Activated T-helper 17 cell treated with anti-CD3 and anti-CD28 coated beads, Interleukin-2, amount 50 U/mL, for 72 hours (primary cell): ENCODE data around the gene PLB1. TPM values are rescaled to one million over a fixed set of nuclear protein-coding genes. Genes with fewer than 3 reads are reported as not detected.
A peak's percentile ranks its signal among the peaks of the same experiment; 100 is the strongest.

ENCODE experiments used
- ATAC-seq: fragments of 150-1000 bp; cut with Tn5 transposase; replicated peaks from 2 replicates; pipeline ENCODE4 v1.10.0; 2021; ENCODE audit warnings: mild to moderate bottlenecking, moderate library complexity
- H3K27ac Mint-ChIP-seq: one replicate; pipeline ENCODE4 v1.8.0; 2022; ENCODE audit warnings: mixed read lengths
- H3K27me3 Mint-ChIP-seq: one replicate; pipeline ENCODE4 v1.8.0; 2022; ENCODE audit warnings: mixed read lengths
- H3K36me3 Mint-ChIP-seq: one replicate; pipeline ENCODE4 v1.8.0; 2022; ENCODE audit warnings: low read depth, mild to moderate bottlenecking, mixed read lengths
- H3K4me1 Mint-ChIP-seq: one replicate; pipeline ENCODE4 v1.8.0; 2022; ENCODE audit warnings: mixed read lengths
- H3K4me3 Mint-ChIP-seq: one replicate; pipeline ENCODE4 v1.8.0; 2022; ENCODE audit warnings: mild to moderate bottlenecking, mixed read lengths
- H3K9me3 Mint-ChIP-seq: one replicate; pipeline ENCODE4 v1.8.0; 2022; ENCODE audit warnings: mixed read lengths
- total RNA-seq, 2 donors: library from RNA; stranded (reverse); gene quantifications; one replicate each; pipeline ENCODE4 v1.2.3, GENCODE V29; 2022

PLB1 gene, protein sequence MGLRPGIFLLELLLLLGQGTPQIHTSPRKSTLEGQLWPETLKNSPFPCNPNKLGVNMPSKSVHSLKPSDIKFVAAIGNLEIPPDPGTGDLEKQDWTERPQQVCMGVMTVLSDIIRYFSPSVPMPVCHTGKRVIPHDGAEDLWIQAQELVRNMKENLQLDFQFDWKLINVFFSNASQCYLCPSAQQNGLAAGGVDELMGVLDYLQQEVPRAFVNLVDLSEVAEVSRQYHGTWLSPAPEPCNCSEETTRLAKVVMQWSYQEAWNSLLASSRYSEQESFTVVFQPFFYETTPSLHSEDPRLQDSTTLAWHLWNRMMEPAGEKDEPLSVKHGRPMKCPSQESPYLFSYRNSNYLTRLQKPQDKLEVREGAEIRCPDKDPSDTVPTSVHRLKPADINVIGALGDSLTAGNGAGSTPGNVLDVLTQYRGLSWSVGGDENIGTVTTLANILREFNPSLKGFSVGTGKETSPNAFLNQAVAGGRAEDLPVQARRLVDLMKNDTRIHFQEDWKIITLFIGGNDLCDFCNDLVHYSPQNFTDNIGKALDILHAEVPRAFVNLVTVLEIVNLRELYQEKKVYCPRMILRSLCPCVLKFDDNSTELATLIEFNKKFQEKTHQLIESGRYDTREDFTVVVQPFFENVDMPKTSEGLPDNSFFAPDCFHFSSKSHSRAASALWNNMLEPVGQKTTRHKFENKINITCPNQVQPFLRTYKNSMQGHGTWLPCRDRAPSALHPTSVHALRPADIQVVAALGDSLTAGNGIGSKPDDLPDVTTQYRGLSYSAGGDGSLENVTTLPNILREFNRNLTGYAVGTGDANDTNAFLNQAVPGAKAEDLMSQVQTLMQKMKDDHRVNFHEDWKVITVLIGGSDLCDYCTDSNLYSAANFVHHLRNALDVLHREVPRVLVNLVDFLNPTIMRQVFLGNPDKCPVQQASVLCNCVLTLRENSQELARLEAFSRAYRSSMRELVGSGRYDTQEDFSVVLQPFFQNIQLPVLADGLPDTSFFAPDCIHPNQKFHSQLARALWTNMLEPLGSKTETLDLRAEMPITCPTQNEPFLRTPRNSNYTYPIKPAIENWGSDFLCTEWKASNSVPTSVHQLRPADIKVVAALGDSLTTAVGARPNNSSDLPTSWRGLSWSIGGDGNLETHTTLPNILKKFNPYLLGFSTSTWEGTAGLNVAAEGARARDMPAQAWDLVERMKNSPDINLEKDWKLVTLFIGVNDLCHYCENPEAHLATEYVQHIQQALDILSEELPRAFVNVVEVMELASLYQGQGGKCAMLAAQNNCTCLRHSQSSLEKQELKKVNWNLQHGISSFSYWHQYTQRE (N-terminal part only)
- under 1 TPM; 0.61 to 0.90 TPM for total RNA-seq

DNA sequence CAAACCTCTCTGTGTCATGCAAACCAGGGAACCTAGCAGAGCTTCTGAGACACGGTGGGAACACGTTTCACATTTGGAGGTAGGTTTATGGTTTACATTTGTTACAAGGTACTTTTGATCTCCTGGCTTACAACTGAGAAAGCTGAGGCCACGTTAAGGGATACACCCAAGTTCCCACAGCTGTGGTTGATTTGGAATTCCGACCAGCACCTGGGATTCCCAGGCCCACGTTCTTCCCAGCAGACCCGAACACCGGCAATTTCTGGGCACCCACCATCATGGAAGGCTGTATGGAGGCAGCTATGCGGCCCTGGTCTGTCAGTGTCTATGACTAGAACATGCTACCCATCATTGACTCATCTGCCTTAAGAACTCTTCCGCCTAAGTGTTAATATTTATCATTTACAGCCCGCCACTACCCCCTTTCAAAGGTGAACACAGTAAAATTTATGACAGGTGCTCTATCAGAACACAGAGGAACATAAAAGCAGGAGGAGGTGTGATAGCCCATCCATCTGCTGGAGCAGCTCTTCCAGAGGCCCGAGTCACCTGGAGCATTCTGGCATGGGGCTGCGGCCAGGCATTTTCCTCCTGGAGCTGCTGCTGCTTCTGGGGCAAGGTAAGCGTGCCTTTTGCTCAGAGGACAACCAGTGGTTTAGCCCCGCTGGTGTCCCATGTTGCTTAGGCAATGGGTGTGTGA is at the start of gene PLB1:
Gene PLB1 (plus strand): TSS at position 510 of the 700 bp plus-strand sequence. CDS start 55 bp downstream, at position 565.
- Mint-ChIP-seq H3K4me1 (no peaks in the 10 kb centered on the region), H3K27ac (no peak within 1 kb of the TSS)
- ATAC-seq: no peak

GRCh38 chr2:28446531-28446930 is 49.3 kb upstream of the PLB1 start:
- Mint-ChIP-seq H3K27ac (peak overlapping the region; percentile 98), H3K9me3 (peaks cover 3% of the 10 kb centered on the region), H3K4me1 (peaks cover 49% of the 10 kb centered on the region), H3K27me3 (no peaks in the 10 kb centered on the region), H3K36me3 (peaks cover 9% of the 10 kb centered on the region), H3K4me3 (peak overlapping the region; percentile 85)
- no peak for ATAC-seq

More for the DNA sequence above, at the start of gene PLB1:
- Mint-ChIP-seq H3K4me3 (no peak within 1 kb of the TSS), H3K27me3 (no peaks in the 10 kb centered on the region), H3K9me3 (no peaks in the 10 kb centered on the region), H3K36me3 (no peaks in the 10 kb centered on the region)

- Mint-ChIP-seq H3K4me1 (peaks cover 43% of the 10 kb centered on the region), H3K9me3 (no peaks in the 10 kb centered on the region), H3K36me3 (peaks cover 9% of the 10 kb centered on the region), H3K27me3 (no peaks in the 10 kb centered on the region), H3K4me3 (peak overlapping the region; percentile 85), H3K27ac (peak overlapping the region; percentile 98)
- ATAC-seq: no peak
These were observed 48.8 kb upstream of the PLB1 start for GRCh38 chr2:28447086-28447485.

DNA sequence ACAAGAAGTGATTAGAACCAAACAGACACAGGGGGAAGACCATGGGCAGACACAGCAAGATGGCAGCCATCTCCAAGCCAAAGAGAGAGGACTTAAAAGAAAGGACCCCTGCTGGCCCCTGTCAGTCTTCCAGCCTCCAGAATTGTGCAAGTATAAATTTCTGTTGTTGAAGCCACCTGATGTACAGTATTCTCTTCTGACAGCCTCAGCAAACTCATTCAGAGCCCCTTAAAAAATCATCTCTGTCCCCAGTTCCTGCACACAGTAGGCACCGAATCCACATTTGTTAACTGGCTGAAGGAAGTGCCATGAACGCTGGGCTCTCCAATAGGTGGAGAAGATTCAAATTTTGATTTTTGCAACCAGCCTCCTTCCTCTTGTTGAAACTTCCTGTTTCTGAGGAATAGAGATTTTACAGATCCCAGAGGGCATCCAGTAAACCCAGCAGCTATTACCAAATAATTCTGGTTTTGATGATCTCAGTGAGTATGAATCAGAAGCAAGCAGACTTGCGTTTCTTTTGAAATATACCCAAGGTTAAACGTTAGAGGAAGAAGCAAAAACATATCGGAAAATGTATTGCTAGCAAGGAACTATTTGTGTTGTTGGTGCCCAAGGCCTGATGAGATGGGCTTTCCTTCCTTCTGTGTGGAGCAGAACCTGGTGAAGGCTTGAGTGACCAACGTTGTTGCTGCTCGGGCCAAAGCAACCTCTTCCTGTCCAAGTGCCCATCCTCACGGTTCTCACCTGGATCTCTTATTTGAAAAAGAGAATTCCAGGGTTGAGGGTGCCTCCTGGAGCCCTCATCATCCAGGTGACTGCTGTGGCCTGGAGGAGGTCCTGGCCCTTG is 47.7 kb upstream of the PLB1 start:
- Mint-ChIP-seq H3K4me1 (peaks cover 41% of the 10 kb centered on the region), H3K9me3 (no peaks in the 10 kb centered on the region), H3K27me3 (no peaks in the 10 kb centered on the region), H3K27ac (peak overlapping the region; percentile 98), H3K36me3 (peaks cover 9% of the 10 kb centered on the region), H3K4me3 (peak overlapping the region; percentile 85)
- peak; percentile 32 for ATAC-seq

DNA sequence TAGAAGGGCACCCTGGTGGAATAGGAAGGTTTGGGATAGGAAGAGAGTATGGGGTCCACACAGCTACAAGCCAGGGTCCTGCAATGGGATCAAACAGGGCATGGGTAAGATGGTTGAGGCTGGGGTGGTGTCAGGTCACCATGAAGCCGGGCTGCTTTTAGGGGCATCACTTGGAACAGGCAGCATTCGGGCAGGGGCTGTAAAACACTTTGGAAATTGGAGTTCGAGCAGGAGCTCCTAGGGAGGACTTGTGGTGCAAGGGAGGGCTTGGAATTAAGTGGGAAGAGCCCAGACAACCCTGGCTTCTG is 47.1 kb upstream of the PLB1 start:
- peak overlapping the region; percentile 85 for H3K4me3 Mint-ChIP-seq
- no peaks in the 10 kb centered on the region for H3K9me3 Mint-ChIP-seq
- no peak for ATAC-seq
- no peaks in the 10 kb centered on the region for H3K27me3 Mint-ChIP-seq
- peaks cover 41% of the 10 kb centered on the region for H3K4me1 Mint-ChIP-seq
- peak overlapping the region; percentile 98 for H3K27ac Mint-ChIP-seq
- peaks cover 9% of the 10 kb centered on the region for H3K36me3 Mint-ChIP-seq

DNA sequence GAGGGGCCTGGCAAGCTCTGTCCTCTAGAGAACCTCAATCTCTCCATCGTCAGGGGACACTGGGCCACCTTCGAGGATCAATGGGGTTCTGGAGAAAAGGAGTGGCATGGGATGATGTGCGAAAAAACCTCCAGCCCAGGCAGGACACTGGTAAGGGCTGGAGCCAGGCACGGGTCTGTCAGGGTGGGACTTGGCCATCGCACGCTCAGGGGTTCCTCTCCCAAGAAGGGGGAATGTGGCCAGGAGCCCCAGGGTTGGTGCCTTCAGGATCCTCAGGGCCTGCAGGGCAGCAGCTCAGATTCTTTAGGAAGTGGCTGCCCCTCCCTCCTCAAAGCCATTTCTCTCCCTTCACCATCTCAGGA is 46.8 kb upstream of the PLB1 start:
- peak overlapping the region; percentile 98 for H3K27ac Mint-ChIP-seq
- no peaks in the 10 kb centered on the region for H3K27me3 Mint-ChIP-seq
- peak overlapping the region; percentile 85 for H3K4me3 Mint-ChIP-seq
- H3K9me3 Mint-ChIP-seq: no peaks in the 10 kb centered on the region
- H3K4me1 Mint-ChIP-seq: peaks cover 41% of the 10 kb centered on the region
- no peak for ATAC-seq
- peaks cover 9% of the 10 kb centered on the region for H3K36me3 Mint-ChIP-seq

- Mint-ChIP-seq H3K36me3 (peaks cover 9% of the 10 kb centered on the region), H3K9me3 (no peaks in the 10 kb centered on the region), H3K4me3 (peak overlapping the region; percentile 85), H3K27ac (peak overlapping the region; percentile 98), H3K4me1 (peaks cover 41% of the 10 kb centered on the region), H3K27me3 (no peaks in the 10 kb centered on the region)
- peak; percentile 77 for ATAC-seq
These were observed 46.1 kb upstream of the PLB1 start for GRCh38 chr2:28449488-28450395.

- H3K9me3 Mint-ChIP-seq: no peaks in the 10 kb centered on the region
- no peaks in the 10 kb centered on the region for H3K27me3 Mint-ChIP-seq
- peak overlapping the region; percentile 98 for H3K27ac Mint-ChIP-seq
- peaks cover 9% of the 10 kb centered on the region for H3K36me3 Mint-ChIP-seq
- peak overlapping the region; percentile 85 for H3K4me3 Mint-ChIP-seq
- H3K4me1 Mint-ChIP-seq: peaks cover 38% of the 10 kb centered on the region
- ATAC-seq: no peak
These were observed 44.8 kb upstream of the PLB1 start for GRCh38 chr2:28450901-28451565.

DNA sequence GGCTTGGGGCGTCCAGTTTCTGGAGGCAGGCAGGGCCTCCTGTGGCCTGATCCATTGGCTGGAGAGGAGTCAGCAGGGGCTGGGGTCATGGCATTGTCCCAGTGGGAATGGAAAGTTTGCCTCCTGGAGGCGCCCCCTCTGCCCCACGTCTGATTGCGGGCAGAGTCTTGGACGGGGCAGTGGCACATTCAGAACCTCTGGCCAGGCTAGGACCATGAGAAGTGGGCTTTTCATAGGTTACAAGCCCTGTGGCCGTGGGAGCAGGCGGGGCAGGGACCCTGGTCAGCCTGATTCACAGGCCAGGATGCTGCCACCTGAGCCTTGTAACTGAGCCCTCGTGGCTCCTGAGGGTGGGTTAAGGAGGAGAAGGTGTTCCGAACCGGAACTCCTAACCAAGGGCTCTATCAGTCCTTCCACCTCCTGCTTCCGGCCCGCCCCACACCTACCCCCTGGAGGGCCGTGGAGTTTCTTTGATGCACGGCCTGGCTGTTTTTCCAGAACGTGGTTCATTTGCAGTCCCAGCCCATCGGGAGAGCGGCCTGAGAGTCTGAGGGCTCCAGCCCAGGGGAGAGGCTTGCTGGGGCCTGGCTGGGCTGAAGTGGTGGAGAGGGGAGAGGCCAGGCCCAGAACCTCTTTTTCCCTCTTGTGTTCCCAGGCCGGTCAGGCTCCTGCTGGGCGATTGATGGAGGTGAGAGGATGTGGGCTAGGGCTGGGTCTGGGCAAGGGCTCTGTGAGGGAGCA is 43.9 kb upstream of the PLB1 start:
- peaks cover 32% of the 10 kb centered on the region for H3K4me1 Mint-ChIP-seq
- H3K27me3 Mint-ChIP-seq: no peaks in the 10 kb centered on the region
- ATAC-seq: no peak
- no peaks in the 10 kb centered on the region for H3K9me3 Mint-ChIP-seq
- H3K36me3 Mint-ChIP-seq: peaks cover 9% of the 10 kb centered on the region
- H3K4me3 Mint-ChIP-seq: peak overlapping the region; percentile 85
- H3K27ac Mint-ChIP-seq: peak overlapping the region; percentile 98

GRCh38 chr2:28452534-28453081 is 43.3 kb upstream of the PLB1 start:
- H3K27me3 Mint-ChIP-seq: no peaks in the 10 kb centered on the region
- H3K36me3 Mint-ChIP-seq: peaks cover 9% of the 10 kb centered on the region
- H3K4me1 Mint-ChIP-seq: peaks cover 28% of the 10 kb centered on the region
- peak; percentile 50 for ATAC-seq
- H3K9me3 Mint-ChIP-seq: no peaks in the 10 kb centered on the region
- peak overlapping the region; percentile 45 for H3K27ac Mint-ChIP-seq
- H3K4me3 Mint-ChIP-seq: no peak overlapping the region

DNA sequence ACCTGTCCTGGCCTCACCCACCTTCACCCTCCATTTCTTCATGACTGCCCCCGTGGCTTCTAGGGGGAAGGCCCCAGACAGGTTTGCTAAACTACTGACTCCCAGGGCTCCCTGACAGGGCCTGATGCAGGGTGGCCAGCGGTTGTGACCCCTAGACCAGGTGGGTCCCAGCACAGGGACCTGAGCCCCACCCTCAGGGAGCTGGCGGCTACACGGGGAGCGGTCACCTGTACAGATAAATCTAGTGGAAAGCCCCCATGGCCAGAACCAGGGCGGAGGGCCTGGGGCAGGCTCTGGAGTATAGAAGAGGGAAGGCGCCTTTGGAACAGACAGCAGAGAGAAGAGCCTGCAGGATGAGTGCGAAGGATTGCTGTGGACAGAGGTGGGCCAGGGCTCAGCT is 42.5 kb upstream of the PLB1 start:
- H3K4me3 Mint-ChIP-seq: no peak overlapping the region
- H3K4me1 Mint-ChIP-seq: peaks cover 24% of the 10 kb centered on the region
- no peaks in the 10 kb centered on the region for H3K9me3 Mint-ChIP-seq
- H3K36me3 Mint-ChIP-seq: peaks cover 9% of the 10 kb centered on the region
- no peak for ATAC-seq
- no peak overlapping the region for H3K27ac Mint-ChIP-seq
- no peaks in the 10 kb centered on the region for H3K27me3 Mint-ChIP-seq
